CD4-positive, alpha-beta T cell treated with Interleukin-21 for 1 hour (primary cell): ENCODE data around the gene SEC61A2.
"Not testable (repeated sequence)": the region's sequence is repeated elsewhere in the genome, so short reads cannot be mapped to it uniquely, and the experiment has no call there.

Source experiments
- DNase-seq: peaks from one replicate; pipeline ENCODE4 v3.0.0-alpha.2; 2020

Gene SEC61A2

GRCh38 chr10:12162927-12163326 is 33.5 kb downstream of the SEC61A2 start:
- DNase-seq = no peak

GRCh38 chr10:12164085-12164484 is 34.6 kb downstream of the SEC61A2 start:
- no peak for DNase-seq

- DNase-seq = no peak
Measured at GRCh38 chr10:12165036-12165435, 35.6 kb downstream of the SEC61A2 start.

GRCh38 chr10:12165999-12166775 is 36.7 kb downstream of the SEC61A2 start:
- no peak for DNase-seq

- not testable (repeated sequence) for DNase-seq
Measured at GRCh38 chr10:12171512-12171911, 42.0 kb downstream of the SEC61A2 start.

GRCh38 chr10:12177642-12178041 is 48.2 kb downstream of the SEC61A2 start:
- no peak for DNase-seq

GRCh38 chr10:12179606-12180170 is 50.2 kb downstream of the SEC61A2 start:
- no peak for DNase-seq

GRCh38 chr10:12180221-12180974 is 50.9 kb downstream of the SEC61A2 start:
- DNase-seq = no peak

GRCh38 chr10:12181065-12181775 is 51.7 kb downstream of the SEC61A2 start:
- DNase-seq = peak; percentile 77

GRCh38 chr10:12184165-12184564 is 54.7 kb downstream of the SEC61A2 start:
- DNase-seq = no peak

- no peak for DNase-seq
Measured at GRCh38 chr10:12186323-12186722, 56.8 kb downstream of the SEC61A2 start.

GRCh38 chr10:12187321-12187905 is 57.9 kb downstream of the SEC61A2 start:
- no peak for DNase-seq

GRCh38 chr10:12188656-12189055 is 59.2 kb downstream of the SEC61A2 start:
- DNase-seq = no peak

GRCh38 chr10:12189426-12189825 is 59.9 kb downstream of the SEC61A2 start:
- no peak for DNase-seq

- DNase-seq = no peak
Measured at GRCh38 chr10:12191715-12192114, 62.2 kb downstream of the SEC61A2 start.

- DNase-seq = no peak
Measured at GRCh38 chr10:12193193-12193592, 63.7 kb downstream of the SEC61A2 start.

GRCh38 chr10:12194752-12195271 is 65.3 kb downstream of the SEC61A2 start:
- DNase-seq = peak; percentile 36

GRCh38 chr10:12195281-12195602 is 65.8 kb downstream of the SEC61A2 start:
- DNase-seq = no peak

- peak; percentile 85 for DNase-seq
Measured at GRCh38 chr10:12195603-12196506, 66.4 kb downstream of the SEC61A2 start, which contains the start of the genes CDC123 and NUDT5. TSS of gene CDC123 (plus strand) at chr10:12196188. CDS start at chr10:12196246, 58 bp downstream. TSS of gene NUDT5 (minus strand) at chr10:12195891. CDS start at chr10:12186291, 9,600 bp downstream.

- no peak for DNase-seq
Measured at GRCh38 chr10:12196531-12197211, 67.2 kb downstream of the SEC61A2 start.

GRCh38 chr10:12198156-12198555 is 68.7 kb downstream of the SEC61A2 start:
- no peak for DNase-seq
